SIG-M5 treated with dmso at 0.1 percent for 504 hours (cell line): ENCODE results near the gene LRCOL1.

Experiments
- DNase-seq: peaks from one replicate; lab custom pipeline; 2025; ENCODE audit not compliant: unreplicated experiment; lab: John Stamatoyannopoulos, UW

The LRCOL1 gene

GRCh38 chr12:132610051-132610759 is at the start of gene LRCOL1:
Gene LRCOL1, minus strand, starts transcription at chr12:132610582. Its CDS starts 4,331 bp downstream, at chr12:132606251.
- DNase-seq: no peak

GRCh38 chr12:132660052-132660451 is 49.7 kb upstream of the LRCOL1 start:
- DNase-seq: no peak

- no peak for DNase-seq
Measured at GRCh38 chr12:132659146-132659545, 48.8 kb upstream of the LRCOL1 start.

GRCh38 chr12:132658149-132658894 is 47.9 kb upstream of the LRCOL1 start:
- no peak for DNase-seq

GRCh38 chr12:132657004-132657727 is 46.8 kb upstream of the LRCOL1 start:
- DNase-seq: peak; percentile 31

- no peak for DNase-seq
Measured at GRCh38 chr12:132653567-132654290, 43.3 kb upstream of the LRCOL1 start.

- peak; percentile 88 for DNase-seq
Measured at GRCh38 chr12:132651444-132652100, 41.2 kb upstream of the LRCOL1 start.

- DNase-seq: no peak
Measured at GRCh38 chr12:132649226-132649945, 39.0 kb upstream of the LRCOL1 start.

- no peak for DNase-seq
Measured at GRCh38 chr12:132648616-132649225, 38.3 kb upstream of the LRCOL1 start.

GRCh38 chr12:132647858-132648257 is 37.5 kb upstream of the LRCOL1 start:
- no peak for DNase-seq

GRCh38 chr12:132646850-132647249 is 36.5 kb upstream of the LRCOL1 start:
- no peak for DNase-seq

GRCh38 chr12:132642846-132643835 is 32.8 kb upstream of the LRCOL1 start:
- no peak for DNase-seq

GRCh38 chr12:132641811-132642650 is 31.6 kb upstream of the LRCOL1 start:
- DNase-seq: no peak

- no peak for DNase-seq
Measured at GRCh38 chr12:132640936-132641335, 30.6 kb upstream of the LRCOL1 start.

GRCh38 chr12:132639956-132640520 is 29.7 kb upstream of the LRCOL1 start:
- no peak for DNase-seq

GRCh38 chr12:132638541-132639408 is 28.4 kb upstream of the LRCOL1 start:
- DNase-seq: peak; percentile 42
